C4-2B (cell line): ENCODE results near the gene ABCB11.

Experiments
- H3K27ac ChIP-seq: fragments of 450-650 bp; 2 replicates; pipeline ENCODE4 v1.5.1; 2017
- CTCF ChIP-seq: fragments of 450-650 bp; conservative IDR thresholded peaks from 2 replicates; pipeline ENCODE4 v1.5.1; 2017; ENCODE audit warnings: mild to moderate bottlenecking
- ZFX ChIP-seq: fragments of 450-650 bp; IDR thresholded peaks from 2 replicates; pipeline ENCODE4 v1.6.1; 2017

The ABCB11 gene

GRCh38 chr2:169006665-169007064 lies 24.5 kb downstream of the ABCB11 start:
- TF ChIP-seq ZFX = no peak
- TF ChIP-seq CTCF = no peak
- no peak overlapping the region for H3K27ac ChIP-seq

GRCh38 chr2:169005994-169006393 lies 25.1 kb downstream of the ABCB11 start:
- TF ChIP-seq ZFX (no peak), CTCF (no peak)
- H3K27ac ChIP-seq = no peak overlapping the region

GRCh38 chr2:169005080-169005598 lies 26.0 kb downstream of the ABCB11 start:
- no peak for TF ChIP-seq CTCF
- TF ChIP-seq ZFX = no peak
- H3K27ac ChIP-seq = no peak overlapping the region

- TF ChIP-seq CTCF = no peak
- TF ChIP-seq ZFX = no peak
- H3K27ac ChIP-seq = no peak overlapping the region
Observed at GRCh38 chr2:169002161-169002738, 28.9 kb downstream of the ABCB11 start.

GRCh38 chr2:169001116-169001815 lies 29.9 kb downstream of the ABCB11 start:
- no peak for TF ChIP-seq CTCF
- TF ChIP-seq ZFX = no peak
- no peak overlapping the region for H3K27ac ChIP-seq

- no peak for TF ChIP-seq CTCF
- no peak for TF ChIP-seq ZFX
- no peak overlapping the region for H3K27ac ChIP-seq
Observed at GRCh38 chr2:168999668-169000213, 31.4 kb downstream of the ABCB11 start.

GRCh38 chr2:168998609-168999211 lies 32.4 kb downstream of the ABCB11 start:
- H3K27ac ChIP-seq = no peak overlapping the region
- TF ChIP-seq CTCF = no peak
- no peak for TF ChIP-seq ZFX
